ENCODE data around the gene ARMH1. TPM values are rescaled to one million over a fixed set of nuclear protein-coding genes. Genes with fewer than 3 reads are reported as not detected.

ARMH1 gene
- total RNA-seq: 0.52 TPM

GRCh38 chr1:44674113-44675000 is at the start of gene ARMH1, which contains the start of gene TMEM53:
ARMH1 (plus strand) TSS chr1:44674714; CDS start chr1:44689698, 14,984 bp downstream.
TMEM53 (minus strand) TSS chr1:44674481; CDS start chr1:44674391, 90 bp downstream.
- Histone ChIP-seq H3K4me1 (ENCODE audit: control insufficient read depth in 3 of 3, insufficient read depth in 3 of 3, low read length in 3 of 3) (peaks cover 28 to 62% (median 36%) of the 10 kb centered on the region in 3 donors), H3K9me3 (ENCODE audit: control insufficient read depth in 3 of 3, low read length in 3 of 3) (no peaks in the 10 kb centered on the region), H3K27me3 (ENCODE audit: control insufficient read depth in 3 of 3, insufficient read depth in 3 of 3, low read length in 3 of 3) (no peaks in the 10 kb centered on the region), H3K36me3 (ENCODE audit: control insufficient read depth in 3 of 3, insufficient read depth in 3 of 3, low read length in 3 of 3) (no peaks in the 10 kb centered on the region), H3K4me3 (ENCODE audit: low read length in 3 of 3) (peak within 1 kb of the TSS; percentile 82 to 94 (median 93)), H3K9ac (ENCODE audit: low read depth in 1 of 3, low read length in 3 of 3) (peak within 1 kb of the TSS; percentile 85 to 94 (median 93)), H3K27ac (ENCODE audit: low read depth, low read length) (peak within 1 kb of the TSS; percentile 97)

- no peaks in the 10 kb centered on the region for H3K9me3 ChIP-seq (ENCODE audit: control insufficient read depth in 3 of 3, low read length in 3 of 3)
- H3K27ac ChIP-seq (ENCODE audit: low read depth, low read length): no peak overlapping the region
- H3K4me1 ChIP-seq (ENCODE audit: control insufficient read depth in 3 of 3, insufficient read depth in 3 of 3, low read length in 3 of 3): no peaks in the 10 kb centered on the region
- no peaks in the 10 kb centered on the region for H3K36me3 ChIP-seq (ENCODE audit: control insufficient read depth in 3 of 3, insufficient read depth in 3 of 3, low read length in 3 of 3)
- H3K4me3 ChIP-seq (ENCODE audit: low read length in 3 of 3): no peak overlapping the region
- H3K9ac ChIP-seq (ENCODE audit: low read depth in 1 of 3, low read length in 3 of 3): no peak overlapping the region
- H3K27me3 ChIP-seq (ENCODE audit: control insufficient read depth in 3 of 3, insufficient read depth in 3 of 3, low read length in 3 of 3): no peaks in the 10 kb centered on the region
Observed at GRCh38 chr1:44625348-44625747, 49.2 kb upstream of the ARMH1 start.

GRCh38 chr1:44628962-44629756 is 45.4 kb upstream of the ARMH1 start:
- peaks cover 19 to 25% (median 22%) of the 10 kb centered on the region in 3 donors for H3K4me1 ChIP-seq (ENCODE audit: control insufficient read depth in 3 of 3, insufficient read depth in 3 of 3, low read length in 3 of 3)
- no peak overlapping the region for H3K27ac ChIP-seq (ENCODE audit: low read depth, low read length)
- H3K27me3 ChIP-seq (ENCODE audit: control insufficient read depth in 3 of 3, insufficient read depth in 3 of 3, low read length in 3 of 3): no peaks in the 10 kb centered on the region
- H3K4me3 ChIP-seq (ENCODE audit: low read length in 3 of 3): no peak overlapping the region
- H3K9ac ChIP-seq (ENCODE audit: low read depth in 1 of 3, low read length in 3 of 3): no peak overlapping the region
- H3K9me3 ChIP-seq (ENCODE audit: control insufficient read depth in 3 of 3, low read length in 3 of 3): no peaks in the 10 kb centered on the region
- H3K36me3 ChIP-seq (ENCODE audit: control insufficient read depth in 3 of 3, insufficient read depth in 3 of 3, low read length in 3 of 3): peaks cover 0 to 10% (median 4%) of the 10 kb centered on the region in 3 donors

GRCh38 chr1:44630116-44630515 is 44.4 kb upstream of the ARMH1 start:
- Histone ChIP-seq H3K36me3 (ENCODE audit: control insufficient read depth in 3 of 3, insufficient read depth in 3 of 3, low read length in 3 of 3) (peaks cover 4 to 12% (median 11%) of the 10 kb centered on the region in 3 donors), H3K9ac (ENCODE audit: low read depth in 1 of 3, low read length in 3 of 3) (no peak overlapping the region), H3K9me3 (ENCODE audit: control insufficient read depth in 3 of 3, low read length in 3 of 3) (no peaks in the 10 kb centered on the region), H3K27me3 (ENCODE audit: control insufficient read depth in 3 of 3, insufficient read depth in 3 of 3, low read length in 3 of 3) (no peaks in the 10 kb centered on the region), H3K4me3 (ENCODE audit: low read length in 3 of 3) (no peak overlapping the region), H3K27ac (ENCODE audit: low read depth, low read length) (no peak overlapping the region), H3K4me1 (ENCODE audit: control insufficient read depth in 3 of 3, insufficient read depth in 3 of 3, low read length in 3 of 3) (peaks cover 25 to 35% (median 28%) of the 10 kb centered on the region in 3 donors)

- Histone ChIP-seq H3K36me3 (ENCODE audit: control insufficient read depth in 3 of 3, insufficient read depth in 3 of 3, low read length in 3 of 3) (peaks cover 16 to 22% (median 21%) of the 10 kb centered on the region in 3 donors), H3K9ac (ENCODE audit: low read depth in 1 of 3, low read length in 3 of 3) (peak overlapping the region; percentile 83 to 96 (median 92)), H3K4me3 (ENCODE audit: low read length in 3 of 3) (peak overlapping the region; percentile 79 to 88 (median 82)), H3K9me3 (ENCODE audit: control insufficient read depth in 3 of 3, low read length in 3 of 3) (no peaks in the 10 kb centered on the region), H3K27ac (ENCODE audit: low read depth, low read length) (peak overlapping the region; percentile 93), H3K27me3 (ENCODE audit: control insufficient read depth in 3 of 3, insufficient read depth in 3 of 3, low read length in 3 of 3) (no peaks in the 10 kb centered on the region), H3K4me1 (ENCODE audit: control insufficient read depth in 3 of 3, insufficient read depth in 3 of 3, low read length in 3 of 3) (peaks cover 36 to 46% (median 36%) of the 10 kb centered on the region in 3 donors)
Observed at GRCh38 chr1:44631333-44631646, 43.2 kb upstream of the ARMH1 start.

GRCh38 chr1:44631647-44632539 is 42.6 kb upstream of the ARMH1 start:
- H3K27me3 ChIP-seq (ENCODE audit: control insufficient read depth in 3 of 3, insufficient read depth in 3 of 3, low read length in 3 of 3): no peaks in the 10 kb centered on the region
- H3K36me3 ChIP-seq (ENCODE audit: control insufficient read depth in 3 of 3, insufficient read depth in 3 of 3, low read length in 3 of 3): peaks cover 22 to 29% (median 27%) of the 10 kb centered on the region in 3 donors
- peak overlapping the region; percentile 79 to 88 (median 82) for H3K4me3 ChIP-seq (ENCODE audit: low read length in 3 of 3)
- peak overlapping the region; percentile 83 to 96 (median 92) for H3K9ac ChIP-seq (ENCODE audit: low read depth in 1 of 3, low read length in 3 of 3)
- no peaks in the 10 kb centered on the region for H3K9me3 ChIP-seq (ENCODE audit: control insufficient read depth in 3 of 3, low read length in 3 of 3)
- peaks cover 42 to 52% (median 42%) of the 10 kb centered on the region in 3 donors for H3K4me1 ChIP-seq (ENCODE audit: control insufficient read depth in 3 of 3, insufficient read depth in 3 of 3, low read length in 3 of 3)
- H3K27ac ChIP-seq (ENCODE audit: low read depth, low read length): peak overlapping the region; percentile 93

GRCh38 chr1:44632598-44632997 is 41.9 kb upstream of the ARMH1 start:
- H3K4me1 ChIP-seq (ENCODE audit: control insufficient read depth in 3 of 3, insufficient read depth in 3 of 3, low read length in 3 of 3): peaks cover 48 to 59% (median 49%) of the 10 kb centered on the region in 3 donors
- peak overlapping the region; percentile 73 to 88 (median 82) for H3K4me3 ChIP-seq (ENCODE audit: low read length in 3 of 3)
- H3K36me3 ChIP-seq (ENCODE audit: control insufficient read depth in 3 of 3, insufficient read depth in 3 of 3, low read length in 3 of 3): peaks cover 27 to 34% (median 32%) of the 10 kb centered on the region in 3 donors
- H3K27ac ChIP-seq (ENCODE audit: low read depth, low read length): peak overlapping the region; percentile 93
- no peaks in the 10 kb centered on the region for H3K9me3 ChIP-seq (ENCODE audit: control insufficient read depth in 3 of 3, low read length in 3 of 3)
- H3K27me3 ChIP-seq (ENCODE audit: control insufficient read depth in 3 of 3, insufficient read depth in 3 of 3, low read length in 3 of 3): no peaks in the 10 kb centered on the region
- peak overlapping the region; percentile 77 to 96 (median 78) for H3K9ac ChIP-seq (ENCODE audit: low read depth in 1 of 3, low read length in 3 of 3)

- Histone ChIP-seq H3K9me3 (ENCODE audit: control insufficient read depth in 3 of 3, low read length in 3 of 3) (no peaks in the 10 kb centered on the region), H3K27me3 (ENCODE audit: control insufficient read depth in 3 of 3, insufficient read depth in 3 of 3, low read length in 3 of 3) (no peaks in the 10 kb centered on the region), H3K36me3 (ENCODE audit: control insufficient read depth in 3 of 3, insufficient read depth in 3 of 3, low read length in 3 of 3) (peaks cover 33 to 52% (median 35%) of the 10 kb centered on the region in 3 donors), H3K4me1 (ENCODE audit: control insufficient read depth in 3 of 3, insufficient read depth in 3 of 3, low read length in 3 of 3) (peaks cover 69 to 80% (median 69%) of the 10 kb centered on the region in 3 donors), H3K4me3 (ENCODE audit: low read length in 3 of 3) (no peak overlapping the region), H3K9ac (ENCODE audit: low read depth in 1 of 3, low read length in 3 of 3) (peak overlapping the region in 2 of 3 donors; percentile 55 to 67), H3K27ac (ENCODE audit: low read depth, low read length) (no peak overlapping the region)
Observed at GRCh38 chr1:44634606-44635189, 39.8 kb upstream of the ARMH1 start.

- Histone ChIP-seq H3K27ac (ENCODE audit: low read depth, low read length) (no peak overlapping the region), H3K36me3 (ENCODE audit: control insufficient read depth in 3 of 3, insufficient read depth in 3 of 3, low read length in 3 of 3) (peaks cover 36 to 57% (median 40%) of the 10 kb centered on the region in 3 donors), H3K4me3 (ENCODE audit: low read length in 3 of 3) (no peak overlapping the region), H3K9ac (ENCODE audit: low read depth in 1 of 3, low read length in 3 of 3) (peak overlapping the region in 1 of 3 donors; percentile 17), H3K27me3 (ENCODE audit: control insufficient read depth in 3 of 3, insufficient read depth in 3 of 3, low read length in 3 of 3) (no peaks in the 10 kb centered on the region), H3K9me3 (ENCODE audit: control insufficient read depth in 3 of 3, low read length in 3 of 3) (no peaks in the 10 kb centered on the region), H3K4me1 (ENCODE audit: control insufficient read depth in 3 of 3, insufficient read depth in 3 of 3, low read length in 3 of 3) (peaks cover 72 to 88% (median 75%) of the 10 kb centered on the region in 3 donors)
Observed at GRCh38 chr1:44635439-44635838, 39.1 kb upstream of the ARMH1 start.

All from skeletal muscle tissue (tissue), 4 donors.